ENCODE results near the gene BAX. TPM values are rescaled to one million over a fixed set of nuclear protein-coding genes. Genes with fewer than 3 reads are reported as not detected.

The BAX gene
- total RNA-seq, 4 donors from 2014 or later: 28.2 to 74.4 (median 41.2) TPM

- Histone ChIP-seq H3K27ac (peak within 1 kb of the TSS; percentile 87 to 90 (median 87)), H3K4me3 (replicated peaks in 1 of 3) (peak within 1 kb of the TSS; percentile 22 to 92 (median 50)), H3K4me1 (peaks cover 20 to 23% of the 10 kb centered on the region in 2 donors), H3K27me3 (no peaks in the 10 kb centered on the region), H3K36me3 (peaks cover 0 to 4% of the 10 kb centered on the region in 2 donors), H3K9me3 (no peaks in the 10 kb centered on the region)
- TF ChIP-seq CTCF (IDR thresholded peaks at IDR 0.05): peak; percentile 91 to 99 (median 98)
- peak; percentile 61 to 96 for TF ChIP-seq POLR2A (IDR thresholded peaks at IDR 0.05)
- peak; percentile 100 for DNase-seq
- intact Hi-C loops (cut with DNase I): no loop called here
- WGBS, 2 donors: 0 to 1% methylated on average over 31 to 39 of the region's 56 CpGs
Measured at GRCh38 chr19:48993175-48994034, 38.7 kb downstream of the BAX start, which contains the start of the genes GYS1 and RUVBL2. Gene GYS1 (minus strand): TSS chr19:48993309. CDS start chr19:48993112, 197 bp downstream. Gene RUVBL2 (plus strand): TSS chr19:48993887. CDS start chr19:48993912, 25 bp downstream.

- 1 to 3% methylated on average over 13 of the region's 13 CpGs for WGBS, 2 donors
- TF ChIP-seq CTCF (IDR thresholded peaks at IDR 0.05) (no peak), POLR2A (IDR thresholded peaks at IDR 0.05) (no peak)
- H3K4me1 ChIP-seq: peaks cover 20 to 23% of the 10 kb centered on the region in 2 donors
- peak overlapping the region; percentile 22 to 92 (median 40) for H3K4me3 ChIP-seq (replicated peaks in 1 of 3)
- H3K27me3 ChIP-seq: no peaks in the 10 kb centered on the region
- no peaks in the 10 kb centered on the region for H3K36me3 ChIP-seq
- no peak for DNase-seq
- intact Hi-C loops (cut with DNase I): no loop called here
- peak overlapping the region in 2 of 3 donors; percentile 87 to 90 for H3K27ac ChIP-seq
- no peaks in the 10 kb centered on the region for H3K9me3 ChIP-seq
Measured at GRCh38 chr19:48994035-48994386, 39.3 kb downstream of the BAX start.

- no peaks in the 10 kb centered on the region for H3K9me3 ChIP-seq
- no peaks in the 10 kb centered on the region for H3K27me3 ChIP-seq
- DNase-seq: peak; percentile 20 to 27
- H3K4me3 ChIP-seq (replicated peaks in 1 of 3): no peak overlapping the region
- peaks cover 0 to under 1% of the 10 kb centered on the region in 2 donors for H3K36me3 ChIP-seq
- peaks cover 8 to 11% of the 10 kb centered on the region in 2 donors for H3K4me1 ChIP-seq
- TF ChIP-seq POLR2A (IDR thresholded peaks at IDR 0.05): no peak
- peak in 1 of 6 experiments; percentile 12 for TF ChIP-seq CTCF (IDR thresholded peaks at IDR 0.05)
- WGBS, 2 donors: 62 to 74% methylated on average over 2 to 5 of the region's 5 CpGs
- H3K27ac ChIP-seq: no peak overlapping the region
- intact Hi-C loops (cut with DNase I): no loop called here
Measured at GRCh38 chr19:48997972-48998371, 43.3 kb downstream of the BAX start.

GRCh38 chr19:48999481-49000325, 45.0 kb downstream of the BAX start:
- intact Hi-C loops (cut with DNase I): no loop called here
- Histone ChIP-seq H3K4me1 (peaks cover 1 to 3% of the 10 kb centered on the region in 2 donors), H3K36me3 (peaks cover 8 to 14% of the 10 kb centered on the region in 2 donors), H3K27me3 (no peaks in the 10 kb centered on the region), H3K9me3 (no peaks in the 10 kb centered on the region), H3K27ac (no peak overlapping the region), H3K4me3 (replicated peaks in 1 of 3) (no peak overlapping the region)
- TF ChIP-seq CTCF (IDR thresholded peaks at IDR 0.05) (peak; percentile 11 to 50 (median 26)), POLR2A (IDR thresholded peaks at IDR 0.05) (no peak)
- DNase-seq: peak; percentile 17 to 27
- 63 to 71% methylated on average over 14 to 15 of the region's 16 CpGs for WGBS, 2 donors
